ENCODE measurements around the gene ADSL.

ADSL gene

GRCh38 chr22:40328546-40329456 lies 17.5 kb upstream of the ADSL start:
- no peak for DNase-seq

- no peak for DNase-seq
These were observed 16.8 kb upstream of the ADSL start for GRCh38 chr22:40329466-40329865.

GRCh38 chr22:40330086-40330485 lies 16.2 kb upstream of the ADSL start:
- DNase-seq: no peak

- no peak for DNase-seq
These were observed 15.7 kb upstream of the ADSL start for GRCh38 chr22:40330615-40331014.

GRCh38 chr22:40331706-40332105 lies 14.6 kb upstream of the ADSL start:
- no peak for DNase-seq

GRCh38 chr22:40332319-40332781 lies 13.9 kb upstream of the ADSL start:
- DNase-seq: no peak

GRCh38 chr22:40334060-40334459 lies 12.2 kb upstream of the ADSL start:
- no peak for DNase-seq

- peak in 1 of 2 donors; percentile 68 for DNase-seq
These were observed 11.4 kb upstream of the ADSL start for GRCh38 chr22:40334899-40335298.

GRCh38 chr22:40335358-40335757 lies 10.9 kb upstream of the ADSL start:
- peak in 1 of 2 donors; percentile 38 for DNase-seq

- no peak for DNase-seq
These were observed 6.3 kb upstream of the ADSL start for GRCh38 chr22:40340044-40340443.

- no peak for DNase-seq
These were observed 4.7 kb upstream of the ADSL start for GRCh38 chr22:40341604-40342003.

- no peak for DNase-seq
These were observed 3.8 kb upstream of the ADSL start for GRCh38 chr22:40342521-40342920.

GRCh38 chr22:40345271-40345670 lies 1.0 kb upstream of the ADSL start:
- peak; percentile 30 to 43 for DNase-seq

- peak; percentile 40 to 51 for DNase-seq
These were observed 500 bp upstream of the ADSL start for GRCh38 chr22:40345815-40346184.

- DNase-seq: no peak
These were observed 1.0 kb downstream of the ADSL start for GRCh38 chr22:40347300-40347699.

GRCh38 chr22:40348025-40348658 lies 1.8 kb downstream of the ADSL start:
- DNase-seq: peak; percentile 69 to 76

- no peak for DNase-seq
These were observed 6.5 kb downstream of the ADSL start for GRCh38 chr22:40352763-40353162.

- DNase-seq: no peak
These were observed 14.8 kb downstream of the ADSL start for GRCh38 chr22:40361100-40361499.

GRCh38 chr22:40363059-40363458 lies 16.8 kb downstream of the ADSL start:
- no peak for DNase-seq

- DNase-seq: no peak
These were observed 18.1 kb downstream of the ADSL start for GRCh38 chr22:40364431-40364830.

- DNase-seq: no peak
These were observed 19.8 kb downstream of the ADSL start for GRCh38 chr22:40366068-40366467.

GRCh38 chr22:40367342-40367741 lies 21.0 kb downstream of the ADSL start:
- DNase-seq: no peak

- DNase-seq: no peak
These were observed 21.7 kb downstream of the ADSL start for GRCh38 chr22:40368016-40368415.

GRCh38 chr22:40368836-40369235 lies 22.5 kb downstream of the ADSL start:
- no peak for DNase-seq

All from CD4-positive, alpha-beta T cell treated with Interleukin-4 for 1 hour (primary cell).